GM12874 (cell line): ENCODE measurements around the gene PITPNC1.

Source experiments
- TF ChIP-seq, protein P1 (sequence below): IDR thresholded peaks from 2 replicates; pipeline ENCODE4 v1.5.1; 2011; ENCODE audit warnings: low read depth, mild to moderate bottlenecking, control low read depth, low read length, moderate library complexity; ENCODE audit not compliant: insufficient read depth

PITPNC1 gene

DNA sequence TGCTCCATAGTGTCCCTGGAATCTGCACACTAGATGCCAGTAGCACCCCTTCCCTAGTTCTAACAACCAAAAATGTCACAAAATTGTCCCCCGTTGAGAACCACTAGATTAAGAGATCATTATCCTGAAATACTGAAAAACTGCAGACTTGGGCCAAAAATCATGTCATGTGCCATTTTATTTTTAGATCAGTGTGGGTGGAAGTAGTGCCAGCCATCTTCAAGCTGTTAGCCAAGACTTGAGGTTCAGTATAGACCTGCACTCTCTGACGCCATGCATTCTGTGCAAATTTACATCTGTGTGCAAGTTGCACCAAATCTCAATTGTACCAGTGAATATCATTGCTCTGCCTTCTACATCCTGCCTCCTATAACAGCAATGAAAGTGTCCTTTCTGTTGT lies 309.2 kb downstream of the PITPNC1 start:
- TF ChIP-seq, protein P1, sequence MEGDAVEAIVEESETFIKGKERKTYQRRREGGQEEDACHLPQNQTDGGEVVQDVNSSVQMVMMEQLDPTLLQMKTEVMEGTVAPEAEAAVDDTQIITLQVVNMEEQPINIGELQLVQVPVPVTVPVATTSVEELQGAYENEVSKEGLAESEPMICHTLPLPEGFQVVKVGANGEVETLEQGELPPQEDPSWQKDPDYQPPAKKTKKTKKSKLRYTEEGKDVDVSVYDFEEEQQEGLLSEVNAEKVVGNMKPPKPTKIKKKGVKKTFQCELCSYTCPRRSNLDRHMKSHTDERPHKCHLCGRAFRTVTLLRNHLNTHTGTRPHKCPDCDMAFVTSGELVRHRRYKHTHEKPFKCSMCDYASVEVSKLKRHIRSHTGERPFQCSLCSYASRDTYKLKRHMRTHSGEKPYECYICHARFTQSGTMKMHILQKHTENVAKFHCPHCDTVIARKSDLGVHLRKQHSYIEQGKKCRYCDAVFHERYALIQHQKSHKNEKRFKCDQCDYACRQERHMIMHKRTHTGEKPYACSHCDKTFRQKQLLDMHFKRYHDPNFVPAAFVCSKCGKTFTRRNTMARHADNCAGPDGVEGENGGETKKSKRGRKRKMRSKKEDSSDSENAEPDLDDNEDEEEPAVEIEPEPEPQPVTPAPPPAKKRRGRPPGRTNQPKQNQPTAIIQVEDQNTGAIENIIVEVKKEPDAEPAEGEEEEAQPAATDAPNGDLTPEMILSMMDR = no peak

DNA sequence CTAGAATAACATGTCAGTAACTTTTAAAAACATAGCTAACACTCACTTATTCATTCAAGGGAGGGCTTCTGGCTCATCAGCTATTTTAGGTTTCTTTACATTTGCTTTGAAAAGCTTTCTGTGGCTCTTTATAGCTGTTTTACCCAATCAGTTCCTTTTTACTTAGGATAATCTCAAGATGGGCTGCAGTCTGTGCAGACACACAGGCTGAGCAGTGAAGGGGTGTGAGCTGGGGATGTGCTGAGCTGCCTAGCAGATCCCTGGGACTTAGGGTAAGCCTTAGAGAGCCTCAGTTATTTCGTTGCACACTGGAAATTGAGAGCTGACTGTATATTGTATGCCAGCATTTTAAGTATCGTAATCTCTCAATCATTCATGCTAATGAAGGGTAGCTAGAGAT lies 310.4 kb downstream of the PITPNC1 start:
- TF ChIP-seq, protein P1 = no peak

DNA sequence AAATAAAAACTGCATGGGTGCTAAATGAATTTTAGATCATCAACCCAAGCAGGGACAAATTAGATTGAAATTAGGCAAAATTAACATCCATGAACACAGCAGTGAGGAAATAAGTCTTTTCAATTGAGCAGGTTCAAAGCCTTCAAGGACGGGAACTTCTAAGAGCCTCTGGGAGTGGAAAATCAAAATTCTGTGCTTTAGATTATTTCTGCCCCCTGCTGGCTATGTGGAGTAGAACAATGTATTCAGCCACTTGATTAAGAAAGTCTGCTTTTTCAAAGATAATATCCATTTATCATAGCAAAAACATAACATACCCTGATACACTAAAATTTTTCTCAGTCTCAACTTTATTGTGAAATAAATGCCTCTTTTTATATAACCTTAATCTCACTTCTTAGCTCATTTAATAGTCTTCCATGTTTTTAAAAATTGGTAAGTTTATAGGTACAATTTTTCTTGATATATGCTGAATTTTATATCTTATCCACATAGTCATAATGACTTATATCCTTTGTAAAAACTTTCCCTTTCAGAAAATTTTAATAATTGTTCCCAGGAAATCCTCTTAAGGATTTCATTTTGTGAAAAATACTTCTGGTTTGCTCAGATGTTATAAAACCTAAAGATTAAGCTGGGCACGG lies 312.6 kb downstream of the PITPNC1 start:
- TF ChIP-seq, protein P1 = peak; percentile 46; the same call in 1 of the 2 replicates

DNA sequence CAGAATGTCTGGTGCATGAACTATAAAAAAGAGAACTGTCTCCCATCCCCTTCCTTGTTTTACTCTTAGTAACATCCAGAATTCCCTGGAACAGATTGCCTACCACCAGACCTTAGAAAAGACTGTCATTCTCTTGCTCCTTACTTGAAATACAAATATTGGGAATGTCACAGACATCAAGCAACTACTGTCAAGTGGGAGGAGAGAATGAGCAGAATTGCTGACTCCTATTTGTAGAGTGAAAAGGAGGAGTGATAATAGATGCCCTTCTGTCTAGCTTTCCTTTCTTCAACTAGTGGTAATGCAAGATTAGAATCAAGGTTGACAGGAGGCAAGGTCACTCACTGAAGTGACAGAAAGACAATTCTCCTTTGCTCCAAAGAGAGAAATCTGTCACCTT lies 316.7 kb downstream of the PITPNC1 start:
- TF ChIP-seq, protein P1 = no peak

DNA sequence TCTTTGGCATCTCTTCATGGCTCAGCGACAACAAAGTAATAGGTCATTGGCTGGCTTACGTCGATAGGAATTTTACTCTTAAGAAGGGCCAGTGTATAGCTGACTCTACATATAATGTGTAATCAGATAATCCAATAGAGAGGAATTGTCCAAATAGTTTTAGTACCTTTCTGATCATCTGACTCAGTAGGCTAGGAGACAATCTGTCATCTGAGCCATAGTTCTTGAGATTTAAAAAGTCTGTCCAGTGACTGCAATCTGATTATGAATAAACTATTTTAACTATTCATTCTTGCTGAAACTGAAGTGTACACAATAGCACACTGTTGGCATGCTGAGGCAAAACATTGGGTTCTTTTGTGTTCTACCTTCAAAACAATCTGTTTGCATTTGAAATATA lies 319.3 kb downstream of the PITPNC1 start:
- TF ChIP-seq, protein P1 = no peak

DNA sequence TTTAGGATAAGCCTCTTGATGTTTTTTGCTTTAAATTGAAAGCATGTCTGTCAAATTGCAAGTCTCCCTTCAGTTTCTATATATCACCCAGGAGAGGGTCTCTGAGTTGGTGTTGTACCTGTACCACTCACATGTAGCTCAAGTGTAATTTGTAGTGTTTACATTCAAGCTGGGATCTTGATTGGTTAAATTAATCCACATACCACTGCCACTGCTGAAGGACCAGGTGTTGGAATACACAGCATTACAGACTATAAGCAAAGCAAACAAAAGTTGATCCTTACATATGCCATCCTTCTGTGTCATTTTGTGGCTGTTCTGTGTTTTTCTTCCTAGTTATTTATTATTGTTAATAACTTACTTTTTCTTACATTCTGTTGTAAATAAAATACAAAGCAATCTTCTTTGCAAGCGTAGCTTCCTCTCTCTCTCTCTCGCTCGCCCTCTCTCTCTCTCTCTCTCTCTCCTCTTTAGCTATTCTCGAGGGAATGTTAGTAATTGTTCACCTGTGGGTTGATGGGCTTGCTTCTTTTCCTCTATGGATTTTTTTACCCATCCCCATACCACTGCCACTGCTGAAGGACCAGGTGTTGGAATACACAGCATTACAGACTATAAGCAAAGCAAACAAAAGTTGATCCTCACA lies 319.9 kb downstream of the PITPNC1 start:
- TF ChIP-seq, protein P1 = no peak

DNA sequence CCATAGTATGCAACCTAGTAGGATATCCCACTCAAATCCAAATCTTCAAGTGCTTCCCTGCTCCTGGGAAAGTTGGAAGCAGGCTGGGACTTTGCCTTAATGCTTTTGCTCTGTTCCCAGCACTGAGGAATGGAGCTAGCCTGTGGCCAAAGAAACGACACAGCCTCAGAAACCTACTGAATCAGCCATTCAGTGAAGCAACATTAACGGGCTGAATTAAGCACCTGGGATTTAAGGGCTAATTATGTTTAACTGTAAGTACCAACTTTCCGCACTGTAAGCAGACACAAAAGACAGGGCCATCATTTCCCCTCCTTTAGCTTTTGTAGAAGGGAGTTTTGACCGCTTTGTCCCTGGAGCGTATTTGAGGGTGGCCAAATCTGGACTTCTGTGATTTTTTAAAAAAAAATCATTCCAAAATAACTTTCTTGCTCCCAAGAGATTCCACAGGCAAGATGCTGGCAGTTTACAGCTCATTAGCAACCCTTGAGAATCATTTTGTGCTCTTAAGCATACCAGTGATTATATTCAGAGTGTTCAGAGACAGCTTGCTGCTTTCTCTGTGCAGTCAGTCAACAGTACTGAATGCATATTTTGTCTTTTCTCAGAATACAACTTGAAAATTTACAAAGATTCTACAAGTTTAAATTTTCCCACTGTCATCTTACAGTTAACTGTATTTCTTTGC lies 323.1 kb downstream of the PITPNC1 start:
- TF ChIP-seq, protein P1 = no peak
